Mucosa of stomach (tissue), 1 donor: ENCODE results near the gene LTBP4.
"Not testable (repeated sequence)": the region's sequence is repeated elsewhere in the genome, so short reads cannot be mapped to it uniquely, and the experiment has no call there.

Experiments
- H3K27me3 ChIP-seq: one replicate; pipeline ENCODE4 v1.7.0; 2013; ENCODE audit warnings: mild to moderate bottlenecking, low read length; ENCODE audit not compliant: control insufficient read depth, insufficient read depth
- H3K36me3 ChIP-seq: one replicate; pipeline ENCODE4 v1.7.0; 2013; ENCODE audit warnings: low read length; ENCODE audit not compliant: control insufficient read depth, insufficient read depth
- H3K4me1 ChIP-seq: one replicate; pipeline ENCODE4 v1.7.0; 2013; ENCODE audit warnings: mild to moderate bottlenecking, low read length; ENCODE audit not compliant: control insufficient read depth, insufficient read depth
- H3K4me3 ChIP-seq: one replicate; pipeline ENCODE4 v1.7.0; 2013; ENCODE audit warnings: low read length
- H3K9ac ChIP-seq: one replicate; pipeline ENCODE4 v1.7.0; 2013; ENCODE audit warnings: mild to moderate bottlenecking, low read length, moderate library complexity
- H3K9me3 ChIP-seq: one replicate; pipeline ENCODE4 v1.7.0; 2013; ENCODE audit warnings: mild to moderate bottlenecking, low read length, moderate library complexity; ENCODE audit not compliant: control insufficient read depth
- donor health status: Pancreatic carcinoma.

Gene LTBP4

GRCh38 chr19:40655684-40656083 lies 54.5 kb downstream of the LTBP4 start:
- not testable (repeated sequence) for H3K4me3 ChIP-seq, H3K4me1 ChIP-seq, H3K27me3 ChIP-seq, H3K36me3 ChIP-seq, H3K9ac ChIP-seq, H3K9me3 ChIP-seq

- peaks cover 4% of the 10 kb centered on the region for H3K4me1 ChIP-seq
- H3K36me3 ChIP-seq = no peaks in the 10 kb centered on the region
- no peak overlapping the region for H3K4me3 ChIP-seq
- no peaks in the 10 kb centered on the region for H3K9me3 ChIP-seq
- no peak overlapping the region for H3K9ac ChIP-seq
- H3K27me3 ChIP-seq = no peaks in the 10 kb centered on the region
These were observed 56.9 kb downstream of the LTBP4 start for GRCh38 chr19:40658031-40658430.

- Histone ChIP-seq H3K9me3 (no peaks in the 10 kb centered on the region), H3K27me3 (peaks cover 3% of the 10 kb centered on the region), H3K4me1 (peaks cover 12% of the 10 kb centered on the region), H3K36me3 (no peaks in the 10 kb centered on the region), H3K4me3 (no peak overlapping the region), H3K9ac (no peak overlapping the region)
These were observed 57.9 kb downstream of the LTBP4 start for GRCh38 chr19:40659116-40659515.

- H3K9me3 ChIP-seq = no peaks in the 10 kb centered on the region
- H3K4me3 ChIP-seq = no peak overlapping the region
- H3K36me3 ChIP-seq = no peaks in the 10 kb centered on the region
- peaks cover 12% of the 10 kb centered on the region for H3K4me1 ChIP-seq
- peaks cover 3% of the 10 kb centered on the region for H3K27me3 ChIP-seq
- no peak overlapping the region for H3K9ac ChIP-seq
These were observed 58.4 kb downstream of the LTBP4 start for GRCh38 chr19:40659566-40659965.

- Histone ChIP-seq H3K4me3 (no peak overlapping the region), H3K27me3 (peaks cover 3% of the 10 kb centered on the region), H3K36me3 (no peaks in the 10 kb centered on the region), H3K9me3 (no peaks in the 10 kb centered on the region), H3K9ac (no peak overlapping the region), H3K4me1 (peaks cover 17% of the 10 kb centered on the region)
These were observed 60.4 kb downstream of the LTBP4 start for GRCh38 chr19:40661616-40662015.

GRCh38 chr19:40662925-40663694 lies 61.9 kb downstream of the LTBP4 start:
- peak overlapping the region; percentile 3 for H3K9ac ChIP-seq

GRCh38 chr19:40663695-40664692 lies 62.8 kb downstream of the LTBP4 start:
- Histone ChIP-seq H3K27me3 (peaks cover 3% of the 10 kb centered on the region), H3K9me3 (no peaks in the 10 kb centered on the region), H3K36me3 (no peaks in the 10 kb centered on the region), H3K4me3 (no peak overlapping the region), H3K9ac (peak overlapping the region; percentile 3), H3K4me1 (peaks cover 20% of the 10 kb centered on the region)

More at GRCh38 chr19:40662925-40663694, 61.9 kb downstream of the LTBP4 start:
- H3K27me3 ChIP-seq = peaks cover 3% of the 10 kb centered on the region
- H3K9me3 ChIP-seq = no peaks in the 10 kb centered on the region
- peaks cover 20% of the 10 kb centered on the region for H3K4me1 ChIP-seq
- H3K36me3 ChIP-seq = no peaks in the 10 kb centered on the region
- no peak overlapping the region for H3K4me3 ChIP-seq

GRCh38 chr19:40666803-40667438 lies 65.8 kb downstream of the LTBP4 start:
- H3K27me3 ChIP-seq = peaks cover 3% of the 10 kb centered on the region
- H3K9ac ChIP-seq = no peak overlapping the region
- peaks cover 20% of the 10 kb centered on the region for H3K4me1 ChIP-seq
- no peak overlapping the region for H3K4me3 ChIP-seq
- no peaks in the 10 kb centered on the region for H3K9me3 ChIP-seq
- H3K36me3 ChIP-seq = peaks cover 6% of the 10 kb centered on the region

GRCh38 chr19:40667602-40668001 lies 66.4 kb downstream of the LTBP4 start:
- no peak overlapping the region for H3K9ac ChIP-seq
- peaks cover 18% of the 10 kb centered on the region for H3K4me1 ChIP-seq
- peaks cover 6% of the 10 kb centered on the region for H3K36me3 ChIP-seq
- no peaks in the 10 kb centered on the region for H3K9me3 ChIP-seq
- no peak overlapping the region for H3K4me3 ChIP-seq
- H3K27me3 ChIP-seq = peaks cover 3% of the 10 kb centered on the region

GRCh38 chr19:40668991-40669614 lies 67.9 kb downstream of the LTBP4 start:
- H3K9ac ChIP-seq = no peak overlapping the region
- H3K27me3 ChIP-seq = no peaks in the 10 kb centered on the region
- H3K9me3 ChIP-seq = no peaks in the 10 kb centered on the region
- no peak overlapping the region for H3K4me3 ChIP-seq
- H3K36me3 ChIP-seq = peaks cover 6% of the 10 kb centered on the region
- H3K4me1 ChIP-seq = peaks cover 8% of the 10 kb centered on the region

GRCh38 chr19:40671404-40671803 lies 70.2 kb downstream of the LTBP4 start:
- Histone ChIP-seq H3K27me3 (no peaks in the 10 kb centered on the region), H3K9ac (no peak overlapping the region), H3K4me1 (peaks cover 6% of the 10 kb centered on the region), H3K4me3 (no peak overlapping the region), H3K36me3 (peaks cover 6% of the 10 kb centered on the region), H3K9me3 (no peaks in the 10 kb centered on the region)
